HG02970 (cell line): ENCODE data around the gene NNT.
"Not testable (repeated sequence)": the region's sequence is repeated elsewhere in the genome, so short reads cannot be mapped to it uniquely, and the experiment has no call there.

Experiments used
- ATAC-seq: cut with Tn5 transposase; IDR thresholded peaks from one replicate; pipeline ENCODE4 v1.9.1; 2021; ENCODE audit warnings: mild to moderate bottlenecking, moderate library complexity, moderate number of reproducible peaks; ENCODE audit not compliant: unreplicated experiment, low FRiP score

The NNT gene

DNA sequence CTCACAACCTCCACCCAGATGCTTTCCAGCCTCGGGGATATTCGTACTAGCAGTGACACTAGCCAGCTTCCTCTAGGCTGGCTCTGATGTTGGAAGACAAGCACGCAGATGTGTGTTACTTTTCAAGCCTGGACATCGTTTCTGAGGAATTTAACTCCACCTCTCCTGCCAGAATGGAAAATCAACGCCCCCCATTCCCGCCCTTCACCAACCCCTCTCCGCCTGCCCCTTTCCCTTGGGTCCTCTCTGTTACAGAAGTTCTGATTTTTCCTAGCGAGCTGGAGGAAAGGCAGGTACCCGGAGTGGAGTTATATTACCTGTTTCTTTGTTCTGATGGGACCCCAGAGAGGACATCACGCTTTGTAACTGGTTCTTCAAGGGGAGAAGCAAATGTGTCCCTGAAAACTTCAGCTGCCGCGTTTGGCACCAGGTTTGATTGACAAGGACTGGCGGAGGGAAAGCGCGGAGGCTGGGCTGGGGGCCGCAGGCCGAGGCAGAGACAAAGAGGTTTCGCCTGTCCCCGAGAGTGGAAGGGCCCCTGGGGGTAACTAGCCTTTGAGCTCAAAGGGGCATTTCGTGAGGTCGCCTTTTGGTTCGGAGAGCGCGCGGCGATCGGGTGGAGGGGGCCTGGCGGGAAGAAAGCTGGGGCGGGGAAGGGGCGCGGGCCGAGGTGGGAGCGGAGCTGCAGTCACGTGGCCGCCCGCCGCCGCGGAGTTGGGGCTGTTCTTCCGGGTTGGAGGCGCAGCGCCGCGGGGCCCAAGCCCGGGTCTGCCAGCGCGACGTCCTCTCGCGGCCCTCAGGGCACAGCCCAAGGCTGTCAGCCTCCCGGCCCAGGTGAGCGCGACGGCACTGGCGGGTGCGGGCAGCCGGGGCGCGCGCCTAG lies at the start of gene NNT:
Gene NNT, plus strand, starts transcription at position 720 of the 883 bp plus-strand sequence. CDS start 6,016 bp downstream, outside the sequence.
- ATAC-seq: peak; percentile 80

GRCh38 chr5:43553381-43553780 lies 49.6 kb upstream of the NNT start:
- no peak for ATAC-seq

DNA sequence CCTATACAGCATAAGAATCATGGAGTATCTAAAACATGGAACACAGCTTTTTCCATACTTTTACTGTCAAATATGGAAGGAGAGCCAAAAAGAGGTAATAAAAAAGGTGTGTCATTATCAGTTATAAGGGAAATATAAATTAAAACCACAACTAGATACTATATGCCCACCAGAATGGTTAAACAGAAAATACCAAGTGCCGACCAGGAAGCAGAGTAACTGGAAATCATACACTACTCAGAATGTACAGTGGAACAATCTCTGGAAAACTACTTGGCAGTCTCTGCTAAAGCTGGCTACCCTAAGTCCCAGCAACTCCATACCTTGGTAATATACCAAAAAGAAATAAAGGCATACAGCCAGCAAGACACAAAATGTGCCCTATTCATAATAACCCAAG lies 48.5 kb upstream of the NNT start:
- ATAC-seq: no peak

DNA sequence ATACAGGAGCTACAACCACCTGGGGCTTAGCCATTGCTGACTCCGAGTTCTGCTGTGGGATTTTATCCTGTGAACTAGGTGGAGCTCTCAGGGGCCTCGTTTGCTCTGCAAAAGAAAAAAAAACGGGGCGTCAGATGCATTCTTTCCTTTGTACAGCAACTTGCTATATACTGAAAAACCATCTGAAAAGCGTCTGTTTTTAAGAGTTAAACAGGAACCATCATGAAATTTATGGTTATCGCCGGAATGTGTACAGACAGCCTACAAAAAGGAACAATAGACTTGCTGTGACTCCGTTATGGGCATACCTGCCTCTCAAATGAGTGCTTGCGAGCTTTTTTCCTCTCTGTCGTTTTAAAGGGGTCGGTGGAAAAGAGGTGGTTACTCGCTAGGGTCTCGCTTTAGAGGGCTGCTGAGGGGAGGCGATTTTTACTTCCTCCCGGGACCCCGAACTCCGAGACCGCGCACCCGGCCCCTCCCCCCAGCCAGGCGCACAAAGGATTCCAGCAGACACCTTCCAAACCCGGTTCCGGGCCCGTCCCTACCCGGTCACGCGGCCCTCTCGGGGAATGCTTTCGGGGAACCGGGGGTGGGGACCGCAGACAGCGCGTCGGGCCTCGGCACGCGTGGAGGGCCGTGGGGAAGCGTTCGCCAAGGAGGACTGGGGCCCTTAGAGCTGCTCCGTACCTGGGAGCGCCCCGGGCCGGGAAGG lies 46.9 kb upstream of the NNT start:
- ATAC-seq: no peak

DNA sequence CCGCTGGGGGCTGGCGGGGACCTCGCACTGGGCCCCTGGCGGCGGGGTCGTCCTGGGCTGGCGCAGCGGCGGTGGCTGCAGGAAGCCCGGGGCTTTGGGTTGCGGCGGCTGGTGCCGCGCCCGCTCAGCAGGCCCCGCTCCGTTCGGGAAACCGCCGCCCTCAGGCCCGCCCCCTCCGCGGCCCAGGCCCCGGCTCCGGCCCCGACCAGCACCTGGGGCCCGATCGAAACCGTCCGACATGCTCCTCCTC lies 46.4 kb upstream of the NNT start:
- ATAC-seq: not testable (repeated sequence)

GRCh38 chr5:43556857-43557542 lies 46.0 kb upstream of the NNT start, which contains the start of gene PAIP1:
PAIP1 (minus strand) TSS chr5:43557077; CDS start chr5:43556846, 231 bp downstream.
- ATAC-seq: peak; percentile 93

DNA sequence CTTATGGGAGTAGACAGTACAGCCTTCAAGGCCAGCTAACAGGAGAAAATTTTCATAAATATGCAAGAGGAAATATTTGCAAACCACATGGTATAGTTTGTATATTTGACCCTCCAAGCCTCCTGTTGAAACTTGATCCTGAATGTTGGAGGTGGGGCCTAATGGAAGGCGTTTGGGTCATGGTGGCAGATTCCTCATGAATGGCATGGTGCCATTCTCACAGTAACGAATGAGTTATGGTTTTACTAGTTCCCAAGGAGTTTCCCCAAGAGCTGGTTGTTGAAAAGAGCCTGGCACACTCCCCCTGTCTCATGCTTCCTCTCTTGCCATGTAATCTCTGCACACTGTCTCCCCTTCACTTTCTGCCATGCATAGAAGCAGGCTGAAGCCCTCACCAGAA lies 42.9 kb upstream of the NNT start:
- ATAC-seq: no peak

DNA sequence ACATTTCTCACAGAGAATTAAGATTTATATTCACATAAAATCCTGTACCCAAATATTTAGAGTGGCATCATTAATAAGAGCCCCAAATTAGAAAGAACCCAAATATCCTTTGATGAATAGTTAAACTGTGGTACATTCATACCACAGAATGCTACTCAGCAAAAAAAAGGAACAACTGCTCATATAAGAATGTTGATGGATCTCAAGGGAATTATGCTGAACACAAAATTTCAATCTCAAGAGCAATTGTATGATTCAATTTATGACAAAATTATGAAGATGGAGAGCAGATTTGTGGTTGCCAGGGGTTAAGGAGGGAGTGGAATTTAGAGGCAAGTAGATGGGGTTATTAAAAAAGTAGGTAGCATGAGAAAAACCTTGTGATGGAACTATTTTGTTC lies 41.6 kb upstream of the NNT start:
- no peak for ATAC-seq

GRCh38 chr5:43563321-43563720 lies 39.7 kb upstream of the NNT start:
- no peak for ATAC-seq

GRCh38 chr5:43564289-43564850 lies 38.6 kb upstream of the NNT start:
- no peak for ATAC-seq

- ATAC-seq: no peak
These were observed 37.9 kb upstream of the NNT start for GRCh38 chr5:43565043-43565442.

- no peak for ATAC-seq
These were observed 35.0 kb upstream of the NNT start for GRCh38 chr5:43567967-43568366.

GRCh38 chr5:43569236-43569746 lies 33.7 kb upstream of the NNT start:
- ATAC-seq: no peak

GRCh38 chr5:43570450-43571158 lies 32.4 kb upstream of the NNT start:
- no peak for ATAC-seq

- ATAC-seq: no peak
These were observed 31.7 kb upstream of the NNT start for GRCh38 chr5:43571237-43571636.

DNA sequence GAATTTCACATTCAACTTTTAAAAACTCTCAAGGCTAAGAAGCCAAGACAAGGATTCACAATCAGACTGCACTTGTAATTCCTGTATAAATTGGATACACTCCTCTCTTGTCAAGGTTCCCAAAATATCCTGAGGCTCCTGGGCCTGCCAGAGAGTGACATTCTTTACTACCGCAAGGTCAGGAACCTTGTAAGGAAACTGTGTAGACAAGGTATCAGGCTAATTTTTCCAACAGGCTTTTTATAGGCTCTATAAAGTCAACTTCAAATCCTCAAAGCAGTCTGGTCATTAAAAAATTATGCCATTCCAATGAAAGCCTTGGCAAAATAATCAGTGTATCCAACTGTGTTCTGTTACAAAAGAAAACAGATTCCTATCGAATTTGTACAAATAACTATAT lies 30.6 kb upstream of the NNT start:
- ATAC-seq: no peak

- no peak for ATAC-seq
These were observed 29.9 kb upstream of the NNT start for GRCh38 chr5:43573058-43573457.

- ATAC-seq: not testable (repeated sequence)
These were observed 22.4 kb upstream of the NNT start for GRCh38 chr5:43580402-43581210.

- ATAC-seq: no peak
These were observed 21.6 kb upstream of the NNT start for GRCh38 chr5:43581398-43581797.
